Ishikawa (cell line): Measurements from ENCODE around the gene KIAA1191.

ENCODE experiments used
- CEBPB ChIP-seq: IDR thresholded peaks from 2 replicates; pipeline ENCODE4 v1.6.1; 2012
- CREB1 ChIP-seq: IDR thresholded peaks from 2 replicates; pipeline ENCODE4 v1.6.1; 2012; ENCODE audit warnings: low read depth
- EP300 ChIP-seq: IDR thresholded peaks from 2 replicates; pipeline ENCODE4 v1.6.1; 2012; ENCODE audit warnings: borderline replicate concordance
- FOXM1 ChIP-seq: IDR thresholded peaks from 2 replicates; pipeline ENCODE4 v1.6.1; 2012; ENCODE audit warnings: low read depth, borderline replicate concordance
- NFIC ChIP-seq: IDR thresholded peaks from 2 replicates; pipeline ENCODE4 v1.6.1; 2012
- RAD21 ChIP-seq: IDR thresholded peaks from 2 replicates; pipeline ENCODE4 v1.6.1; 2012; ENCODE audit warnings: low read depth
- TAF1 ChIP-seq: IDR thresholded peaks from 2 replicates; pipeline ENCODE4 v1.6.1; 2012; ENCODE audit warnings: low read depth, mild to moderate bottlenecking
- TEAD4 ChIP-seq: IDR thresholded peaks from 2 replicates; pipeline ENCODE4 v1.6.1; 2012
- YY1 ChIP-seq: IDR thresholded peaks from 2 replicates; pipeline ENCODE4 v1.6.1; 2012; ENCODE audit warnings: low read depth
- ZBTB7A ChIP-seq: IDR thresholded peaks from 2 replicates; pipeline ENCODE4 v1.6.1; 2012; ENCODE audit warnings: low read depth
- TF ChIP-seq, protein P1 (sequence below): IDR thresholded peaks from 2 replicates; pipeline ENCODE4 v1.6.1; 2012
- TF ChIP-seq, protein P2 (sequence below): IDR thresholded peaks from 2 replicates; pipeline ENCODE4 v1.6.1; 2012; ENCODE audit warnings: low read depth, mild to moderate bottlenecking

DNA sequence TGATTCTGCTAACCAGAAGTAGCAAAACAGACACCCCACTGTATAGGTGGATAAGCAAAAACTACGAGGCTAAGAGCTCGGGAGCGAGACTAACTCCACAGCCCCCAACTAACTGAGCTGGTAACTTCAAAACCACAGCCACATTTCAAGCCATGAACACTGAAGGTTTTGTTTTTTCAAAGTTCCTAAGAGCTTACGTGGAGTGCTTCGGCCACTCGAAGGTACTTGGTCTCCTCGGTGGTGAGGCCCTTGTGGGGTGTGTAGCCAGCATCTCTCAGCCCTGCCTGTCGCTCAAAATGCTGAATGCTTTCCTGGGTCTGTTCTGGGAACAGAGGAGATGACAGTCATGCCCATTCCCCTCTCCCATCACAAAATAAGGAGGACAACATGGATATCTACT is 11.1 kb downstream of the KIAA1191 start:
- TF ChIP-seq YY1 (no peak), CEBPB (no peak), NFIC (no peak), TEAD4 (no peak), EP300 (no peak), FOXM1 (no peak), ZBTB7A (no peak), TAF1 (no peak), CREB1 (no peak), RAD21 (no peak)
- TF ChIP-seq, protein P1, sequence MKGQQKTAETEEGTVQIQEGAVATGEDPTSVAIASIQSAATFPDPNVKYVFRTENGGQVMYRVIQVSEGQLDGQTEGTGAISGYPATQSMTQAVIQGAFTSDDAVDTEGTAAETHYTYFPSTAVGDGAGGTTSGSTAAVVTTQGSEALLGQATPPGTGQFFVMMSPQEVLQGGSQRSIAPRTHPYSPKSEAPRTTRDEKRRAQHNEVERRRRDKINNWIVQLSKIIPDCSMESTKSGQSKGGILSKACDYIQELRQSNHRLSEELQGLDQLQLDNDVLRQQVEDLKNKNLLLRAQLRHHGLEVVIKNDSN: no peak
- TF ChIP-seq, protein P2, sequence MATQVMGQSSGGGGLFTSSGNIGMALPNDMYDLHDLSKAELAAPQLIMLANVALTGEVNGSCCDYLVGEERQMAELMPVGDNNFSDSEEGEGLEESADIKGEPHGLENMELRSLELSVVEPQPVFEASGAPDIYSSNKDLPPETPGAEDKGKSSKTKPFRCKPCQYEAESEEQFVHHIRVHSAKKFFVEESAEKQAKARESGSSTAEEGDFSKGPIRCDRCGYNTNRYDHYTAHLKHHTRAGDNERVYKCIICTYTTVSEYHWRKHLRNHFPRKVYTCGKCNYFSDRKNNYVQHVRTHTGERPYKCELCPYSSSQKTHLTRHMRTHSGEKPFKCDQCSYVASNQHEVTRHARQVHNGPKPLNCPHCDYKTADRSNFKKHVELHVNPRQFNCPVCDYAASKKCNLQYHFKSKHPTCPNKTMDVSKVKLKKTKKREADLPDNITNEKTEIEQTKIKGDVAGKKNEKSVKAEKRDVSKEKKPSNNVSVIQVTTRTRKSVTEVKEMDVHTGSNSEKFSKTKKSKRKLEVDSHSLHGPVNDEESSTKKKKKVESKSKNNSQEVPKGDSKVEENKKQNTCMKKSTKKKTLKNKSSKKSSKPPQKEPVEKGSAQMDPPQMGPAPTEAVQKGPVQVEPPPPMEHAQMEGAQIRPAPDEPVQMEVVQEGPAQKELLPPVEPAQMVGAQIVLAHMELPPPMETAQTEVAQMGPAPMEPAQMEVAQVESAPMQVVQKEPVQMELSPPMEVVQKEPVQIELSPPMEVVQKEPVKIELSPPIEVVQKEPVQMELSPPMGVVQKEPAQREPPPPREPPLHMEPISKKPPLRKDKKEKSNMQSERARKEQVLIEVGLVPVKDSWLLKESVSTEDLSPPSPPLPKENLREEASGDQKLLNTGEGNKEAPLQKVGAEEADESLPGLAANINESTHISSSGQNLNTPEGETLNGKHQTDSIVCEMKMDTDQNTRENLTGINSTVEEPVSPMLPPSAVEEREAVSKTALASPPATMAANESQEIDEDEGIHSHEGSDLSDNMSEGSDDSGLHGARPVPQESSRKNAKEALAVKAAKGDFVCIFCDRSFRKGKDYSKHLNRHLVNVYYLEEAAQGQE: no peak
